Measurements from ENCODE around the gene CBFA2T3.

The CBFA2T3 gene

DNA sequence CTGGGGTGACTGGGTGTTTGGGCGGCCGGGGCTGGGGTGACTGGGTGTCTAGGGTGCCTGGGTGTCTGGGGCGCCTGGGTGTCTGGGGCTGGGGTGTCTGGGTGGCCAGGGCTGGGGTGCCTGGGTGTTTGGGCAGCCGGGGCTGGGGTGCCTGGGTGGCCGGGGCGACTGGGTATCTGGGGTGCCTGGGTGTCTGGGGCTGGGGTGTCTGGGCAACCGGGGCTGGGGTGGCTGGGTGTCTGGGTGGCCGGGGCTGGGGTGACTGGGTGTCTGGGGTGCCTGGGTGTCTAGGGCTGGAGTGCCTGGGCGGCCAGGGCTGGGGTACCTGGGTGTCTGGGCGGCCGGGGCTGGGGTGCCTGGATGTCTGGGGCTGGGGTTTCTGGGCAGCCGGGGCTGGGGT is 151.9 kb downstream of the CBFA2T3 start:
- Mint-ChIP-seq H3K36me3 (ENCODE audit: low read depth) (peaks cover 5% of the 10 kb centered on the region), H3K4me1 (no peaks in the 10 kb centered on the region), H3K9me3 (no peaks in the 10 kb centered on the region), H3K4me3 (no peak overlapping the region), H3K27me3 (ENCODE audit: low read depth) (no peaks in the 10 kb centered on the region), H3K27ac (no peak overlapping the region)
- TF ChIP-seq, protein P1, sequence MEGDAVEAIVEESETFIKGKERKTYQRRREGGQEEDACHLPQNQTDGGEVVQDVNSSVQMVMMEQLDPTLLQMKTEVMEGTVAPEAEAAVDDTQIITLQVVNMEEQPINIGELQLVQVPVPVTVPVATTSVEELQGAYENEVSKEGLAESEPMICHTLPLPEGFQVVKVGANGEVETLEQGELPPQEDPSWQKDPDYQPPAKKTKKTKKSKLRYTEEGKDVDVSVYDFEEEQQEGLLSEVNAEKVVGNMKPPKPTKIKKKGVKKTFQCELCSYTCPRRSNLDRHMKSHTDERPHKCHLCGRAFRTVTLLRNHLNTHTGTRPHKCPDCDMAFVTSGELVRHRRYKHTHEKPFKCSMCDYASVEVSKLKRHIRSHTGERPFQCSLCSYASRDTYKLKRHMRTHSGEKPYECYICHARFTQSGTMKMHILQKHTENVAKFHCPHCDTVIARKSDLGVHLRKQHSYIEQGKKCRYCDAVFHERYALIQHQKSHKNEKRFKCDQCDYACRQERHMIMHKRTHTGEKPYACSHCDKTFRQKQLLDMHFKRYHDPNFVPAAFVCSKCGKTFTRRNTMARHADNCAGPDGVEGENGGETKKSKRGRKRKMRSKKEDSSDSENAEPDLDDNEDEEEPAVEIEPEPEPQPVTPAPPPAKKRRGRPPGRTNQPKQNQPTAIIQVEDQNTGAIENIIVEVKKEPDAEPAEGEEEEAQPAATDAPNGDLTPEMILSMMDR (IDR thresholded peaks at IDR 0.05; ENCODE audit: unreplicated experiment in 3 of 3) = no peak

Measured in nephron (organoid).